OCI-LY1 (cell line): ENCODE data around the gene IRAK4.

Source experiments
- H2AFZ ChIP-seq: fragments of 200-600 bp; sonication (generic), shearing (Covaris generic); 2 replicates; pipeline ENCODE4 v1.6.0; 2014; ENCODE audit warnings: antibody characterized with exemption, mild to moderate bottlenecking, low read length
- H3F3A ChIP-seq: fragments of 200-600 bp; sonication (generic), shearing (Covaris generic); 2 replicates; pipeline ENCODE4 v1.6.0; 2014; ENCODE audit warnings: mild to moderate bottlenecking, antibody characterized with exemption, low read length, moderate library complexity; ENCODE audit not compliant: insufficient read depth
- H3K27ac ChIP-seq: fragments of 200-600 bp; sonication (generic); 2 replicates; pipeline ENCODE4 v1.5.1; 2014; ENCODE audit warnings: low read length, mixed run types, mild to moderate bottlenecking, low read depth; ENCODE audit not compliant: poor library complexity, severe bottlenecking
- H3K27me3 ChIP-seq: fragments of 200-600 bp; sonication (generic); 2 replicates; pipeline ENCODE4 v1.6.0; 2014; ENCODE audit warnings: antibody characterized with exemption, mild to moderate bottlenecking, low read length, moderate library complexity; ENCODE audit not compliant: insufficient read depth
- H3K36me3 ChIP-seq: fragments of 200-600 bp; sonication (generic); 2 replicates; pipeline ENCODE4 v1.6.1; 2014; ENCODE audit warnings: mild to moderate bottlenecking, antibody characterized with exemption, low read length, moderate library complexity, mixed read lengths; ENCODE audit not compliant: insufficient read depth
- H3K4me1 ChIP-seq: fragments of 200-600 bp; sonication (generic); 2 replicates; pipeline ENCODE4 v1.5.1; 2014; ENCODE audit warnings: mild to moderate bottlenecking, low read length, moderate library complexity; ENCODE audit not compliant: insufficient read depth, severe bottlenecking
- H3K4me2 ChIP-seq: fragments of 200-600 bp; sonication (generic), shearing (Covaris generic); 2 replicates; pipeline ENCODE4 v1.6.1; 2014; ENCODE audit warnings: low read length
- H3K4me3 ChIP-seq: fragments of 200-600 bp; sonication (generic); 2 replicates; pipeline ENCODE4 v1.5.1; 2014; ENCODE audit warnings: low read length, low read depth, mild to moderate bottlenecking, mixed read lengths; ENCODE audit not compliant: poor library complexity, severe bottlenecking
- H3K79me2 ChIP-seq: fragments of 200-600 bp; shearing (Covaris generic); 2 replicates; pipeline ENCODE4 v1.6.1; 2016; ENCODE audit warnings: mixed run types, low read length, mixed read lengths; ENCODE audit not compliant: insufficient read depth
- H3K9ac ChIP-seq: fragments of 200-600 bp; sonication (generic), shearing (Covaris generic); 2 replicates; pipeline ENCODE4 v1.6.1; 2014; ENCODE audit warnings: mild to moderate bottlenecking, low read length, mixed read lengths
- H3K9me2 ChIP-seq: fragments of 200-600 bp; sonication (generic), shearing (Covaris generic); 2 replicates; pipeline ENCODE4 v1.6.1; 2014; ENCODE audit warnings: low read depth, mild to moderate bottlenecking, low read length, mixed read lengths
- H3K9me3 ChIP-seq: fragments of 200-600 bp; shearing (Covaris generic); 2 replicates; pipeline ENCODE4 v1.6.1; 2014; ENCODE audit warnings: low read length, mixed read lengths
- H4K20me1 ChIP-seq: fragments of 200-600 bp; sonication (generic), shearing (Covaris generic); 2 replicates; pipeline ENCODE4 v1.6.0; 2016; ENCODE audit warnings: mild to moderate bottlenecking, low read length; ENCODE audit not compliant: insufficient read depth
- EZH2 ChIP-seq: fragments of 200-600 bp; sonication (generic), shearing (Covaris generic); IDR thresholded peaks from 2 replicates; pipeline ENCODE4 v1.8.0; 2017; ENCODE audit warnings: borderline replicate concordance, mixed run types, mild to moderate bottlenecking, antibody characterized with exemption, low read length, moderate library complexity, mixed read lengths
- TF ChIP-seq, protein P1 (sequence below): fragments of 200-600 bp; sonication (generic), shearing (Covaris generic); IDR thresholded peaks from 2 replicates; pipeline ENCODE4 v1.5.1; 2017; ENCODE audit warnings: mild to moderate bottlenecking, antibody characterized with exemption, low read length, moderate library complexity, mixed read lengths

Gene IRAK4

DNA sequence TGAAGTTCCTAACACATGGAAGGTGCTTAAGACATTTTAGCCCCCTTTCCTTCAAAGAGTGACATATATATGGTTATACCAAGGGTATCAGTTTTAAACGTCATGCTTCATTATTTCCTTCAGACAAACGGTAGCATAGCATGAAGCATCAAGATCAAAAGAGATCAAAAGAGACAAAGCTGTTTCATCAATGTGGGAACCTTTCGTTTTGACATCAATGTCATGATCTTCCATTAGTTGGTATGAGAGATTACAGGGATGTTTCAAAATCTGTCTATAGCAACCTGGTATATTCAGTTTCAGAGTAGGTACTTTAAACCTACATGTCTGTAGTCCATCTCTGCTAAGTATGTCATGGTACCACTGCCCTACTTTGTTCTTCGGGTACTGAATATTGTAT is 28.5 kb upstream of the IRAK4 start:
- H3F3A ChIP-seq = no peaks in the 10 kb centered on the region
- no peak overlapping the region for H2AFZ ChIP-seq
- no peak overlapping the region for H3K27ac ChIP-seq
- no peak overlapping the region for H3K4me3 ChIP-seq
- H3K27me3 ChIP-seq = no peaks in the 10 kb centered on the region
- TF ChIP-seq EZH2 = no peak
- TF ChIP-seq, protein P1, sequence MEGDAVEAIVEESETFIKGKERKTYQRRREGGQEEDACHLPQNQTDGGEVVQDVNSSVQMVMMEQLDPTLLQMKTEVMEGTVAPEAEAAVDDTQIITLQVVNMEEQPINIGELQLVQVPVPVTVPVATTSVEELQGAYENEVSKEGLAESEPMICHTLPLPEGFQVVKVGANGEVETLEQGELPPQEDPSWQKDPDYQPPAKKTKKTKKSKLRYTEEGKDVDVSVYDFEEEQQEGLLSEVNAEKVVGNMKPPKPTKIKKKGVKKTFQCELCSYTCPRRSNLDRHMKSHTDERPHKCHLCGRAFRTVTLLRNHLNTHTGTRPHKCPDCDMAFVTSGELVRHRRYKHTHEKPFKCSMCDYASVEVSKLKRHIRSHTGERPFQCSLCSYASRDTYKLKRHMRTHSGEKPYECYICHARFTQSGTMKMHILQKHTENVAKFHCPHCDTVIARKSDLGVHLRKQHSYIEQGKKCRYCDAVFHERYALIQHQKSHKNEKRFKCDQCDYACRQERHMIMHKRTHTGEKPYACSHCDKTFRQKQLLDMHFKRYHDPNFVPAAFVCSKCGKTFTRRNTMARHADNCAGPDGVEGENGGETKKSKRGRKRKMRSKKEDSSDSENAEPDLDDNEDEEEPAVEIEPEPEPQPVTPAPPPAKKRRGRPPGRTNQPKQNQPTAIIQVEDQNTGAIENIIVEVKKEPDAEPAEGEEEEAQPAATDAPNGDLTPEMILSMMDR = no peak
- no peaks in the 10 kb centered on the region for H3K9me2 ChIP-seq
- H3K9ac ChIP-seq = no peak overlapping the region
- H3K36me3 ChIP-seq = peaks cover 41% of the 10 kb centered on the region; the same call in 1 of the 2 replicates
- H4K20me1 ChIP-seq = no peaks in the 10 kb centered on the region
- H3K9me3 ChIP-seq = no peaks in the 10 kb centered on the region
- H3K79me2 ChIP-seq = no peaks in the 10 kb centered on the region
- H3K4me2 ChIP-seq = no peak overlapping the region
- H3K4me1 ChIP-seq = no peaks in the 10 kb centered on the region

DNA sequence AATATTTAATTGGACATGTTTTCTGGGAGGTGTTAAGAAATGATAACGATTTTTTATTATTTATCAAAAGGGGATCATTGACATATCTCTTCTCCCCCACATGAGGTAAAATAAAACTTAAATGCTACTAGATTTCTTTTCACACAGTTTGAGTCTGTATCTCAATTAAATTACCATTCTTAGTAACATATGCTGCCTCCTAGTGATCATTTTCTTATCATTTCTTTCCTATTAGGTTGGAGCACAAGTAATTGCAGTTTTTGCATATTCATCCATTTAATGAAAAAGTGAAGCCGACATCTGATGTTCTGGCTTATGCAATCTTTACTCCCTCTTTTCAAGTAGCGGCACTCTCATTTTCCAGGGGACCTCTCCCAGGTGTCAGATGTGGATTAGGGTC is 25.1 kb upstream of the IRAK4 start:
- no peak overlapping the region for H3K4me2 ChIP-seq
- H3K79me2 ChIP-seq = no peaks in the 10 kb centered on the region
- no peaks in the 10 kb centered on the region for H3F3A ChIP-seq
- no peaks in the 10 kb centered on the region for H3K27me3 ChIP-seq
- H4K20me1 ChIP-seq = no peaks in the 10 kb centered on the region
- H3K36me3 ChIP-seq = peaks cover 56% of the 10 kb centered on the region; the same call in 1 of the 2 replicates
- no peak for TF ChIP-seq EZH2
- TF ChIP-seq, protein P1 = peak; percentile 10; the same call in 1 of the 2 replicates
- H3K9me3 ChIP-seq = no peaks in the 10 kb centered on the region
- no peaks in the 10 kb centered on the region for H3K9me2 ChIP-seq
- no peak overlapping the region for H3K9ac ChIP-seq
- no peaks in the 10 kb centered on the region for H3K4me1 ChIP-seq
- H2AFZ ChIP-seq = no peak overlapping the region
- no peak overlapping the region for H3K4me3 ChIP-seq
- no peak overlapping the region for H3K27ac ChIP-seq

DNA sequence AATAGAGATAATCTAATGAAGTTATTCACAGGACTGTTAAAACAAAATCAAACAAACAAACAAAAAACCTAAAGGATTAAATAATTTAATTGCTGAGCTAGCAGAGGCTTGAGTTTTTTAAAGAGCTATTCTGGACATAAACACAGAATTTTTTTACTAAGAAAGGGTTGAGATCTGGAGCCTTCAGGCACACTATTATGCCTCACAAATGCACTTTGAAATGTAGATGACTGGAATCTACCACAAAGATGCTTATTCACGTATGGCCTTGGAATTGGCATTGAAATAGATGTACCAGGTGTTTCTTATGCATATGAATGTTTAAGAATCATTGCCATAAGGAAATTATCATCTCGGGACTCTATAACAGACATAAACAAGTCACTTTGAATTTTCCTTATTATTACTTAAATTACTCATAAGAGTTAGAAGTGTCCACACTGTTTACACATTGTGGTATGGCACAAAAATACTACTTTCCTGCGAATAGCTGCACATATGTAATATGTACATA is 21.8 kb upstream of the IRAK4 start:
- Histone ChIP-seq H3K27ac (no peak overlapping the region), H3K36me3 (peaks cover 64% of the 10 kb centered on the region), H3K4me2 (no peak overlapping the region)

More for the DNA sequence above, 21.8 kb upstream of the IRAK4 start:
- Histone ChIP-seq H3F3A (no peaks in the 10 kb centered on the region; the same call in 1 of the 2 replicates), H3K4me3 (no peak overlapping the region), H4K20me1 (no peaks in the 10 kb centered on the region), H3K9me3 (no peaks in the 10 kb centered on the region), H2AFZ (no peak overlapping the region), H3K9ac (no peak overlapping the region), H3K9me2 (no peaks in the 10 kb centered on the region), H3K79me2 (no peaks in the 10 kb centered on the region), H3K27me3 (no peaks in the 10 kb centered on the region), H3K4me1 (no peaks in the 10 kb centered on the region)
- TF ChIP-seq, protein P1 = no peak
- no peak for TF ChIP-seq EZH2
